ENCODE measurements around the gene YJEFN3. TPM values are rescaled to one million over a fixed set of nuclear protein-coding genes. Genes with fewer than 3 reads are reported as not detected.
A peak's percentile ranks its signal among the peaks of the same experiment; 100 is the strongest.

Gene YJEFN3
- total RNA-seq, 1 donor from 2014 or later, result 3.1 TPM

GRCh38 chr19:19517235-19517619 lies 11.5 kb upstream of the YJEFN3 start:
- no peak for DNase-seq (ENCODE audit: low spot score)

DNA sequence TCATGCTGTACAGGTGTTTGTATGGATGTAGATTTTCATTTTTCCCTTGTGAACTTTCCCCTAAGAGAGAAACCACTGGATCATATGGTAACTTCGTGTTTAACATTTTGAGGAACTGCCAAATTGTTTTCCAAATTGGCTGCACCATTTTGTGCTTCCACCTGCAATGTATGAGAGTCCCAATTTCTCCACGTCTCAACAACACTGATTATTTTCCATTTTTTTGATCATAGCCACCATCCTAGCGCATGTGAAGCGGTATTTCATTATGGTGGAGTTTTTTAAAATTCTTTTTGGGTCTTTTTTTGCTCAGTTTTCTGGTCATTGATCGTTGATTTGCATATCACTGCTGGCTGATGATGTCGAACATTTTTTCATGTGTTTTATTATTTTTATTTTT lies 7.7 kb upstream of the YJEFN3 start:
- no peak for DNase-seq (ENCODE audit: low spot score)

- DNase-seq (ENCODE audit: low spot score), result no peak
These were observed 5.5 kb upstream of the YJEFN3 start for GRCh38 chr19:19523177-19523576.

- no peak for DNase-seq (ENCODE audit: low spot score)
These were observed 4.7 kb upstream of the YJEFN3 start for GRCh38 chr19:19524053-19524452.

DNA sequence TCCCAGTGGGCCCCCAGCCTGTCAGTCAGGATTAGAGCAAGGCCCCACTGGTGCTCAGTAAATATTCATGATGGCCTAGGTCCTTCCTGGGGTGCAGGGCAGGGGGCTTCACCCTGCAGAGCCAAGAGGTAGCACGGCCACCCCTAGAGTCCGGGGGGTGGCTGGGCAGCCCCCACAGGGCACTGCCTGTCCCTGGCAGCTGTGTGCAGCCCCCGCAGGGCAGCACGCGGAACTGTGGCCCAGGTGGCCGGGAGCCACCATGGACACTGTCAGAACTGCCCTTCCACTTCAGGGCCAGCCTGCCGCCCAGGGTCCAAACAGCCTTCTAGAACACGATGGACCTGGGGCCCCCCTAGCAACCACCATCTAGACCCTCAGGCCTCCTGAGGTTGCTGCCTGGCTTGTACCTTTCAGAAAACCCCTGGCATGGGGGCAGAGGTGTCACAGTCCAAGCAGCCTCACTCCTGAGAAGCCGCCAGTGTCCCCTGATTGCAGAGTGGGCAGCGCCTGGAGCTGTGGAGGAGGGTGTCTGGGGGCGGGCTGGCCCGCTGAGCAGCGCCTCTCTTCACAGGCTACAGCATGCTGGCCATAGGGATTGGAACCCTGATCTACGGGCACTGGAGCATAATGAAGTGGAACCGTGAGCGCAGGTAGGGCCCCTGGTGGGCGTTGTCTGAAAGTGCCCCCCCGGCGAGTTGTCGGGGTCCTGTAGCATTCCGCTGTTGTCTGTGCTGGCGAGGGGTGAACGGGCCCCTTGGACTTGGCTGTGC lies 2.9 kb upstream of the YJEFN3 start:
- no peak for DNase-seq (ENCODE audit: low spot score)

- no peak for DNase-seq (ENCODE audit: low spot score)
These were observed 1.9 kb upstream of the YJEFN3 start for GRCh38 chr19:19526581-19527370.

DNA sequence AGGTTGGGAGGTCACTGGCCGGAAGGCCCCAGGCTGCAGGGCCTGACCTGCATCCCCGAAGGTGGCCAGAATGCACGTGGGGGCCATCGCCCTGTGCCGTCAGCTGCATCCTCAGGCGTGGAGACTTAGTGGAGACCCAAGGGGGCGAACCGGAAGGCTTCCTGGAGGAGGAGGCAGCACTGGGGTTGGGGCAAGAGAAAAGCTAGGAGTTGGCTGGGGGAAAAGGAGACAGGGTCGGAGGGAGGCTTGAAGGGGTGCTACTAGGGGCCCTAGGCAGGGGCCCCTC lies 1.4 kb upstream of the YJEFN3 start:
- no peak for DNase-seq (ENCODE audit: low spot score)

DNA sequence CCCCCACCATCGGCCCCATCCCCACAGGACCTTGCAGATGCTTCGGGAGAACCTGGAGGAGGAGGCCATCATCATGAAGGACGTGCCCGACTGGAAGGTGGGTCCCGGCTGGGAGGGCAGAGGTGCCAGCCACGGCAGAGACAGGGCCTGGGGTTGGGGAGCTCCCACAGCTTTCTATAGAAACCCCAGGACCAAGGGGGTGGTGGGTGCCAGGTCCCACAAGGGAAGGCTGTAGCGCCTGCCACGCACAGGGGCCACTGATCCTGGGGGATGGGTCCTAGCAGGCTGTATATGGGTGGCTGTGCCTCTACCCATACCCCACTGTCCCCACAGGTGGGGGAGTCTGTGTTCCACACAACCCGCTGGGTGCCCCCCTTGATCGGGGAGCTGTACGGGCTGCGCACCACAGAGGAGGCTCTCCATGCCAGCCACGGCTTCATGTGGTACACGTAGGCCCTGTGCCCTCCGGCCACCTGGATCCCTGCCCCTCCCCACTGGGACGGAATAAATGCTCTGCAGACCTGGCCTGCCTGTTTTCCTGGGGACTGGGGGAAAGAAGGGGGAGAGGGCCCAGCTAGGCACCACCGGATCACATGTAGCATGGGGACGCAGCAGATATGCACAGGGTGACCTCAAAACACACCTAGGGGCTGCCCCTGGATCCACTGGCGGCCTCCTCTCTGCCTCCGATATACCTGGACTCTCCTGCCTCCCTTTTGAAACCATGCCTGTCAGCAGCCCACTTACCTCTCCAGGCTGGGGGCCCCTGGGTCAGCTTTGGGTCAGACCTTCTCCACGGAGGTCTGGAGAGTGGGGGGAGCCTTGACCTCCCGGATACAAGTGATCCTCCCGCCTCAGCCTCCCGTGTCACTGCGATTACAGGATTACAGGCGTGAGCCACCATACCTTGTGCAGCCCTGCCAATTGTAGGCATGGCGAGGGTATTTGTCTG lies 761 bp upstream of the YJEFN3 start:
- no peak for DNase-seq (ENCODE audit: low spot score)

DNA sequence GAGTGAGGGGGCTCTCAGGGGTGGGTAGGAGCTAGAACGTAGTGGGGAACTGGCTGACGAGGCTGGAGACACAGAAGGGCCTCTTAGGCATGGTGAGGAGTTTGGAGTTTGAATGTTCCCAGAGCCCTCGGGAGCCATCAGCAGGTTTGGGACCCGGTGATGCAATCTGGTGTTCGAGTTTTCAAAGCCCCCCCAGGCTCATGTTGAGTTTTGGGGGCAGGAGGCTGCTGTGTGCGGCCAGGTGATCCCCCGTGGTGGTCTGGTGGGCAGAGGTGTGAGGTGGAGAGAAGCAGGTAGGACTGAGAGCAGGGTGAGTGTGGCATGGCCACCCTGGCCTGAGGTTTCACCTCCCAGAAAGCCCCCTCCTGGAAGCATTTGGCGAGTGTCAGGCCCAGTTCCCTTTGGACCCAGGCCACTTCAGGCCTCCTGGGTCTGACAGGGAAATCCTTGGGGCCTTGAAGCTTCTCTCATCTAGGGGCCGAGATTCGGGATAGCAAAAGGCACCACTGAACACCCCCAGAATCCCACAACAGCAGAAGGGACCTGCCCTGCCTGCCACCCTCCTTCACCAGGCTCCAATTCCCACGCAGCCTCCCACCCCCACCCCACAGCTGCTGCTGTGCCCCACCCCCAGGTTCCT lies 1.2 kb downstream of the YJEFN3 start:
- no peak for DNase-seq (ENCODE audit: low spot score)

DNA sequence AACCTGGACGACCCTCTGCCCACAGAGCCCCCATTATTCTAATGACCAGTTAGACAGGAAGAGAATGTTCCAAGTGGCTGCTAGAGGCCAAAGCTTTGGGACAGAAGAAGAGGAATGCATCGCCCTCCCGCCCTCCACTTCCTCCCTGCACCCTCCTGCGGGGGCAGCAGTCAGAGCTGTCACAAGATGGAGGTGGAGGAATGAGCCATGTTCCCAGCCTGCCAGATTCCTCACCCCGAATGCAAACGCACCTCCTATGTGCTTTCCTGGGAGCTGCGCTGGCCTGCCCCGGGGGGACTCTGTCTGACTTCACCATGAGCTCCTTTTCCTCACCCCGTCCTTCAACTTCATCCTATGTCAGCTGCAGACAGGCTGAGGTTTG lies 1.7 kb downstream of the YJEFN3 start:
- DNase-seq (ENCODE audit: low spot score), result no peak

DNA sequence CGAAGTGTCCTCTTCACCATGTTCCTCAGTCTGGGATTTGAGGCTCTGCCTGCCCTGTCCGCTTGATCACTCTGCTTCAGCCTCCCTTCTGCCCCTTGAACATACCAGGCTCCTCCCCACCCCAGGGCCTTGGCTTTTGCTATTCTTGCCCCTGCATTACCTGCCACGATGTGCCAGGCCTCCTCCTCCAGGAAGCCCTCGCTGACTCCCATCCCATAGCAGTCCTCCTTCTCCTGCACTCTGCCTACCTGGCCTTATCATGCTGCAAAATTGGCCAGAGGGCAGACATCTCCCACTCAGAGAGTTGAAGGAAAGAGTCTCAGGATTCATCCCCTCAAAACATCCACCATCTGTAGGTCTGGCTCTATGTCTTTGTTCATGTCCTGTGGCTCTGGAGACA lies 2.2 kb downstream of the YJEFN3 start:
- no peak for DNase-seq (ENCODE audit: low spot score)

- DNase-seq (ENCODE audit: low spot score), result peak; percentile 66
These were observed 3.5 kb downstream of the YJEFN3 start for GRCh38 chr19:19531951-19532805.

GRCh38 chr19:19532806-19533701 lies 4.3 kb downstream of the YJEFN3 start:
- no peak for DNase-seq (ENCODE audit: low spot score)

GRCh38 chr19:19533841-19534240 lies 5.1 kb downstream of the YJEFN3 start:
- DNase-seq (ENCODE audit: low spot score), result no peak

DNA sequence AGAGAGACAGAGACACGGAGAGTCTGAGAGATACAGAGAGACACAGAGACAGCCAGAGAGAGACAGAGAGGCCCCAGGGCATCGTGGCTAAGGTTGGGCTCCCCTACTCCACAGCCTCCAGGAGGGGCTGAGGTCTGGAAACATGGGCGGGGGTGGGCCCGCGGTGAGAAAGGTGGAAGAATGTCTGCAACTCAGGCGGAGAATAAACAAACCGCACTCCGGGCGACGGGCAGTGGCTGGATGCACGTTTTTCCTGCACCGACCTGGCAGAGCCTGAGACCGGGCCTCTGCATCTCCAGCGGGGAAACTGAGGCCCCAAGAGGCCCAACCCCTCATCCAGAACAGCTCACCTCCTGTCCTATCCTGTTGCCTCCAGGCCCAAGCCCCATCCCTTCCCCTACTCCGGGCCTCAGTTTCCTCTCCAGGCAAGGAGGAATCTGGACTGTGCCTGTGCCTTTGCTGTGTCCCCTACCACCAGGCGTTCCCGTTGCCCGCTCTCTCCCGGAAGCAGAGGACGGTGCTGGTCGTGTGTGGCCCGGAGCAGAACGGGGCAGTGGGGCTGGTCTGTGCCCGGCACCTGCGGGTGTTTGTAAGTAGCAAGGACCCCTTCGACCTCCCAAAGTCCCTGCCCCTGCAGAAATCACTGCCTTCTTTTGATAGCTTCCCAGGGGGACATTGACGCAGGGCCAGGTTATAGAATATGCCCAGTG lies 6.0 kb downstream of the YJEFN3 start:
- DNase-seq (ENCODE audit: low spot score), result no peak

DNA sequence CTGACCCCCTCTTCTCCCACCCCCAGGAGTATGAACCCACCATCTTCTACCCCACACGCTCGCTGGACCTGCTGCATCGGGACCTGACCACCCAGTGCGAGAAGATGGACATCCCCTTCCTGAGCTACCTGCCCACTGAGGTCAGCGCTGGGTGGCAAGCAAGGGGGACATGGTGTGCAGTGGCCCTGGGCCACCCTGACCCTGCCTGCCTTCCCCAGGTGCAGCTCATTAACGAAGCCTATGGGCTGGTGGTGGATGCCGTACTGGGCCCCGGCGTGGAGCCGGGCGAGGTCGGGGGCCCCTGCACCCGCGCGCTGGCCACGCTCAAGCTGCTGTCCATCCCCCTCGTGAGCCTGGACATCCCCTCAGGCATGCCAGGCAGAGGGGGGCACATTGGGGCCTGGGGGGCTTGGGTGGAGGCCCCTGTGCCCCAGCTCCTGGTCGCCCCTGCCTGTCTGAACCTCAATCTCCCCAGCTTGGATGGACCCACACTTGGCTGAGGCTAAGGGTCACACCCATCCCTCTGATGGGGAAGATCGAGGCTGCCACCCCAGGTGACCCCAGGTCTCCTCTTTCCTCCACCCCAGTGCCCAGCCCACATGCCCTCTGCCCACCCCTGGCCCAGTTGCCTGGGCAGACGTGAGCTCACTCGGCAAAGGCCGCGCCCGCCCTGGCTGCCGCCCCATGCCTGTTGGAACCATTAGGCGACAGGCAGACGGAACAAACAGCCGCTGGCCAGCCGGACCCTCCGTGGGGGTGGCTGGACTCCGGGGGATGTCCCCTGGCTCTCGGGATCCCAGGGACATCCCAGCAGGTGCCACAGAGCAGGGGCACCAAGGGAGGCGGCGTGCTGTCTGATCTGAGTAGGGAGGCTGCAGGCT lies 6.8 kb downstream of the YJEFN3 start:
- no peak for DNase-seq (ENCODE audit: low spot score)

DNA sequence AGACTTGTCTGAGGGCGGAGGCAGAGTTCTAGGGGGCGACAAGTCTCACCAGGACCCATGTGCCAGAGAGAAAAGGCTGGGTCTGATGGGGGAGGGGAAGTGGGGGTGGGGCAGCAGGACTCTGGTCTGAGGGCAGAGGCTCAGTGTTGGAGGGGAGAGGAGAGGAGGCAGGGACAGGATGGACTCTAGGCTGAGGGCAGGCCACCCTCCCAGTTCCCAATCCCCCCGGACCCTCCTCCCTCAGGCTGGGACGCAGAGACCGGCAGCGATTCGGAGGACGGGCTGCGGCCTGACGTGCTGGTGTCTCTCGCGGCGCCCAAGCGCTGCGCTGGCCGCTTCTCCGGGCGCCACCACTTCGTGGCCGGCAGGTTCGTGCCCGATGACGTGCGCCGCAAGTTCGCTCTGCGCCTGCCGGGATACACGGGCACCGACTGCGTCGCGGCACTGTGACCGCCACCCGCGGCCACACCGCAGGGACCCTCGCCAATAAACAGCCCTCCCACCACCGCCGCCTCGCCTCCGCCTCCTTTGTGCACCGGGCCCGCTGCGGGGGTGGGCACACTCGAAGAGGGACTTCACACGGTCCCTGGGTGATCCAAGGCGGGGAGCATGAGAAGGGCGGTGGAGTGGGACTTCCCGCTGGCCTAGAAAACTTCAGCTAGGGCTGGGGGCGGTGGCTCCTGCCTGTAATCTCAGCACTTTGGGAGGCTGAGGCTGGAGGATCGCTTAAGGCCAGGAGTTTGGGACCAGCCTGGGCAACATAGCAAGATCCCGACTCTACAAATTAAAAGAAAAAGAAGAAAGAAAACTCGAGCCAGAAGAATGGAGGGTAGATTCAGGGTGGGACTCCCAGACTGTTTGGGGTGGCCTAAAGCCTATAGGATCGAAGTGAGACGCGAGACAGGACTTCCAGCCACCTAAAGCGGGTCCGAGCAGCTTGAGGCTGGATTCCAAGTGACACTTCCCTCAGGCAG lies 8.7 kb downstream of the YJEFN3 start:
- DNase-seq (ENCODE audit: low spot score), result no peak

All from umbilical cord (tissue), 2 donors.